ENCODE data around the gene APOBEC3C. TPM values are rescaled to one million over a fixed set of nuclear protein-coding genes. Genes with fewer than 3 reads are reported as not detected.

The APOBEC3C gene
- 10 to 100 TPM in 1 of 4 donors, 1 to 10 TPM in 3; 4.1 to 35.5 (median 4.4) TPM for total RNA-seq

- DNase-seq, result peak; percentile 68 to 95 (median 92)
- peaks cover 0 to 13% (median 2%) of the 10 kb centered on the region in 4 donors for H3K4me1 ChIP-seq
- H3K27ac ChIP-seq, result peak within 1 kb of the TSS; percentile 84 to 93 (median 87)
- H3K27me3 ChIP-seq, result no peaks in the 10 kb centered on the region
- H3K4me3 ChIP-seq, result peak within 1 kb of the TSS; percentile 54 to 68 (median 58)
- H3K36me3 ChIP-seq, result no peaks in the 10 kb centered on the region
- no peaks in the 10 kb centered on the region for H3K9me3 ChIP-seq
- TF ChIP-seq POLR2A (IDR thresholded peaks at IDR 0.05) (peak; percentile 55 to 67), CTCF (IDR thresholded peaks at IDR 0.05) (peak in 2 of 6 experiments; percentile 4 to 11)
These were observed at the start of gene APOBEC3C for GRCh38 chr22:39013942-39014722. TSS of gene APOBEC3C (plus strand) at chr22:39014257. CDS start at chr22:39014363, 106 bp downstream.

- Histone ChIP-seq H3K36me3 (no peaks in the 10 kb centered on the region), H3K27me3 (no peaks in the 10 kb centered on the region), H3K4me1 (peaks cover 0 to 19% (median 0%) of the 10 kb centered on the region in 4 donors), H3K27ac (peak overlapping the region in 2 of 4 donors; percentile 31 to 68), H3K9me3 (no peaks in the 10 kb centered on the region), H3K4me3 (no peak overlapping the region)
- no peak for DNase-seq
- TF ChIP-seq POLR2A (IDR thresholded peaks at IDR 0.05) (no peak), CTCF (IDR thresholded peaks at IDR 0.05) (no peak)
These were observed 49.8 kb upstream of the APOBEC3C start for GRCh38 chr22:38964306-38964705.

- H3K36me3 ChIP-seq, result no peaks in the 10 kb centered on the region
- peak in 1 of 3 donors; percentile 49 for DNase-seq
- no peak overlapping the region for H3K27ac ChIP-seq
- H3K4me1 ChIP-seq, result peaks cover 0 to 19% (median 0%) of the 10 kb centered on the region in 4 donors
- H3K27me3 ChIP-seq, result no peaks in the 10 kb centered on the region
- no peaks in the 10 kb centered on the region for H3K9me3 ChIP-seq
- TF ChIP-seq POLR2A (IDR thresholded peaks at IDR 0.05) (no peak), CTCF (IDR thresholded peaks at IDR 0.05) (no peak)
- H3K4me3 ChIP-seq, result no peak overlapping the region
These were observed 49.1 kb upstream of the APOBEC3C start for GRCh38 chr22:38964989-38965388.

GRCh38 chr22:38965614-38966379, 48.3 kb upstream of the APOBEC3C start:
- TF ChIP-seq POLR2A (IDR thresholded peaks at IDR 0.05) (no peak), CTCF (IDR thresholded peaks at IDR 0.05) (no peak)
- Histone ChIP-seq H3K27ac (no peak overlapping the region), H3K4me1 (peaks cover 0 to 19% (median 0%) of the 10 kb centered on the region in 4 donors), H3K4me3 (no peak overlapping the region), H3K36me3 (no peaks in the 10 kb centered on the region), H3K27me3 (no peaks in the 10 kb centered on the region), H3K9me3 (no peaks in the 10 kb centered on the region)
- no peak for DNase-seq

GRCh38 chr22:38966380-38966702, 47.7 kb upstream of the APOBEC3C start:
- no peaks in the 10 kb centered on the region for H3K9me3 ChIP-seq
- H3K36me3 ChIP-seq, result no peaks in the 10 kb centered on the region
- H3K27ac ChIP-seq, result no peak overlapping the region
- no peak for DNase-seq
- H3K4me1 ChIP-seq, result peaks cover 0 to 19% (median 0%) of the 10 kb centered on the region in 4 donors
- TF ChIP-seq CTCF (IDR thresholded peaks at IDR 0.05) (no peak), POLR2A (IDR thresholded peaks at IDR 0.05) (no peak)
- H3K27me3 ChIP-seq, result no peaks in the 10 kb centered on the region
- no peak overlapping the region for H3K4me3 ChIP-seq
